ENCODE measurements around the gene KLHL2.
"Not testable (repeated sequence)": the region's sequence is repeated elsewhere in the genome, so short reads cannot be mapped to it uniquely, and the experiment has no call there.

DNA sequence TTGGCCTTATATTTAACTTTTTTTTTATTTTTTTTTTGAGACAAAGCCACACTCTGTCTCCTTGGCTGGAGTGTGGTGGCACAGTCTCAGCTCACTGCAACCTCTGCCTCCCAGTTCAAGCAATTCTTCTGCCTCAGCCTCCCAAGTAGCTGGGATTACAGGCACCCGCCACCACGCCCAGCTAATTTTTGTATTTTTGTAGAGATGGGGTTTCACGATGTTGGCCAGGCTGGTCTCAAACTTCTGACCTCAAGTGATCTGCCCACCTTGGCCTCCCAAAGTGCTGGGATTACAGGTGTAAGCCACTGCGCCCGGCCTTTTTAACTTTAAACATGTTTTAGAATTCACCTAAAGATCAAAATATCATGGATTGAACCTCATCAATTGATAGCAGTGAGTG, 135.0 kb downstream of the KLHL2 start:
- TF ChIP-seq, protein P1, sequence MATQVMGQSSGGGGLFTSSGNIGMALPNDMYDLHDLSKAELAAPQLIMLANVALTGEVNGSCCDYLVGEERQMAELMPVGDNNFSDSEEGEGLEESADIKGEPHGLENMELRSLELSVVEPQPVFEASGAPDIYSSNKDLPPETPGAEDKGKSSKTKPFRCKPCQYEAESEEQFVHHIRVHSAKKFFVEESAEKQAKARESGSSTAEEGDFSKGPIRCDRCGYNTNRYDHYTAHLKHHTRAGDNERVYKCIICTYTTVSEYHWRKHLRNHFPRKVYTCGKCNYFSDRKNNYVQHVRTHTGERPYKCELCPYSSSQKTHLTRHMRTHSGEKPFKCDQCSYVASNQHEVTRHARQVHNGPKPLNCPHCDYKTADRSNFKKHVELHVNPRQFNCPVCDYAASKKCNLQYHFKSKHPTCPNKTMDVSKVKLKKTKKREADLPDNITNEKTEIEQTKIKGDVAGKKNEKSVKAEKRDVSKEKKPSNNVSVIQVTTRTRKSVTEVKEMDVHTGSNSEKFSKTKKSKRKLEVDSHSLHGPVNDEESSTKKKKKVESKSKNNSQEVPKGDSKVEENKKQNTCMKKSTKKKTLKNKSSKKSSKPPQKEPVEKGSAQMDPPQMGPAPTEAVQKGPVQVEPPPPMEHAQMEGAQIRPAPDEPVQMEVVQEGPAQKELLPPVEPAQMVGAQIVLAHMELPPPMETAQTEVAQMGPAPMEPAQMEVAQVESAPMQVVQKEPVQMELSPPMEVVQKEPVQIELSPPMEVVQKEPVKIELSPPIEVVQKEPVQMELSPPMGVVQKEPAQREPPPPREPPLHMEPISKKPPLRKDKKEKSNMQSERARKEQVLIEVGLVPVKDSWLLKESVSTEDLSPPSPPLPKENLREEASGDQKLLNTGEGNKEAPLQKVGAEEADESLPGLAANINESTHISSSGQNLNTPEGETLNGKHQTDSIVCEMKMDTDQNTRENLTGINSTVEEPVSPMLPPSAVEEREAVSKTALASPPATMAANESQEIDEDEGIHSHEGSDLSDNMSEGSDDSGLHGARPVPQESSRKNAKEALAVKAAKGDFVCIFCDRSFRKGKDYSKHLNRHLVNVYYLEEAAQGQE (IDR thresholded peaks at IDR 0.05; ENCODE audit: unreplicated experiment), result not testable (repeated sequence)
- TF ChIP-seq, protein P2, sequence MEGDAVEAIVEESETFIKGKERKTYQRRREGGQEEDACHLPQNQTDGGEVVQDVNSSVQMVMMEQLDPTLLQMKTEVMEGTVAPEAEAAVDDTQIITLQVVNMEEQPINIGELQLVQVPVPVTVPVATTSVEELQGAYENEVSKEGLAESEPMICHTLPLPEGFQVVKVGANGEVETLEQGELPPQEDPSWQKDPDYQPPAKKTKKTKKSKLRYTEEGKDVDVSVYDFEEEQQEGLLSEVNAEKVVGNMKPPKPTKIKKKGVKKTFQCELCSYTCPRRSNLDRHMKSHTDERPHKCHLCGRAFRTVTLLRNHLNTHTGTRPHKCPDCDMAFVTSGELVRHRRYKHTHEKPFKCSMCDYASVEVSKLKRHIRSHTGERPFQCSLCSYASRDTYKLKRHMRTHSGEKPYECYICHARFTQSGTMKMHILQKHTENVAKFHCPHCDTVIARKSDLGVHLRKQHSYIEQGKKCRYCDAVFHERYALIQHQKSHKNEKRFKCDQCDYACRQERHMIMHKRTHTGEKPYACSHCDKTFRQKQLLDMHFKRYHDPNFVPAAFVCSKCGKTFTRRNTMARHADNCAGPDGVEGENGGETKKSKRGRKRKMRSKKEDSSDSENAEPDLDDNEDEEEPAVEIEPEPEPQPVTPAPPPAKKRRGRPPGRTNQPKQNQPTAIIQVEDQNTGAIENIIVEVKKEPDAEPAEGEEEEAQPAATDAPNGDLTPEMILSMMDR (conservative IDR thresholded peaks at IDR 0.05; ENCODE audit: low read depth in 2 of 2), result not testable (repeated sequence)
- not testable (repeated sequence) for TF ChIP-seq JUNB (IDR thresholded peaks at IDR 0.05; ENCODE audit: unreplicated experiment)

Measured in GM23338 (cell line).